ENCODE results near the gene OR2AE1. TPM values are rescaled to one million over a fixed set of nuclear protein-coding genes. Genes with fewer than 3 reads are reported as not detected.

Gene OR2AE1, protein sequence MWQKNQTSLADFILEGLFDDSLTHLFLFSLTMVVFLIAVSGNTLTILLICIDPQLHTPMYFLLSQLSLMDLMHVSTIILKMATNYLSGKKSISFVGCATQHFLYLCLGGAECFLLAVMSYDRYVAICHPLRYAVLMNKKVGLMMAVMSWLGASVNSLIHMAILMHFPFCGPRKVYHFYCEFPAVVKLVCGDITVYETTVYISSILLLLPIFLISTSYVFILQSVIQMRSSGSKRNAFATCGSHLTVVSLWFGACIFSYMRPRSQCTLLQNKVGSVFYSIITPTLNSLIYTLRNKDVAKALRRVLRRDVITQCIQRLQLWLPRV
- total RNA-seq, result 0.39 TPM in 1 of 2 replicates, not detected in the other

DNA sequence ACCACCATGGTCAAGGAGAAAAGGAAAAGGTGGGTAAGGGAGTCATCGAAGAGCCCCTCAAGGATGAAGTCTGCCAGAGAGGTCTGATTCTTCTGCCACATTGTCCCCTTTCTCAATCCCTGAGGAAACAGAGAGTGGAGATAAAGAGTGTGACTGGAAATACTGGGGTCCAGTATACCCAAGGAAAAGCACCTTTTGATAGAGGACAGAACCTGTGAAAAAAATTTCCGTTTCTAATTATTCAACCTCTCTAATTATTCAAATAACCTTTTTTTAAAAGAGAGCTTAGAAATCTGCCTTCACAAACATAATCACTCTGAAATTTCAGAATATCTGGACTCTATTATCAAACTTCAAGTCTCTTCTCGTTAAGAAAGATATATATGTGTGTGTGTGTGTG, at the start of gene OR2AE1:
Gene OR2AE1 (minus strand): TSS at position 101 of the 400 bp plus-strand sequence. CDS start 0 bp downstream, at position 101.

DNA sequence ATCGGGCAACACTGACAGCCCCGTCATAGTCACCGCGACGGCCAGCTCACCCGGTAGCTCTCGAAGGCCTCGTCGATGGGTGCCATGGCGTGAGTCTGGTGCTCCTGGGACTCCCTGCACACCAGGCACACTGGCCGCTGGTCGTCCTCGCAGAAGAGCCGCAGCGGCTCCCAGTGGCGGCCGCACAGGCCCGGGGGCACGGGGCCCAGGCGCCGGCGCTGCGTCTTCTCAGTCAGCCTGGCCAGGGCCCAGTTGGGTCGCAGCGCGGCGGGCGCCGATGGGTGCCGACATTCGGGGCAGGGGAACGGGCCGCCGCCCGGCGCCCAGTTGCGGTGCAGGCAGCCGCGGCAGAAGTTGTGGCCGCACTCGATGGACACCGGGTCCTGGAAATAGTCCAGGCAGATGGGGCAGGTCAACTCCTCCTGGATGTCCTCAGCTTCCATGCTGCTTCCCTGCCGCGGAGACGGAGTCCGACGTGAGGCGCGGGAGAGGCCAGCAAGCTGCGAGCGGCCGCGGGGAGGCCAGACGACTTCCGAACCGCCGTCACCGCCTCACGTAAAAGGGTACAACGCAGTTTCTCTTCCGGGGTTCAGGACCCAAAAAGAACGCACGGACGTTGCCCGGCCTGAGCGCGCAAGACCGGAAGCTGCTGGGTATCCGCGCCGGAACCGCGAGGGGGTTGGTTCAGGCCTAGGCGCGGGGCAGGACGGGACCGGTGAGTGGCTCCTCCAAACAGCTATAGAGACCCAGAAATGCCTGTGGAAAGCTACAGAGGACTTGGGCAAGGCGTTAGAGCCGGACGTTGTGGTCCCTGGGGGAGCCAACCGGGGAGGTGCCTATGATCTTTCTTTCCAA, 42.4 kb upstream of the OR2AE1 start, which contains the start of gene TRIM4:
Gene TRIM4 (minus strand): TSS at position 572 of the 855 bp plus-strand sequence. CDS start 129 bp downstream, at position 443.

Other genes starting within 250 kb of the OR2AE1 start
- gene CYP3A5, start 197.0 kb downstream of the OR2AE1 start, total RNA-seq, result 0.24 and 0.39 TPM in 2 replicates
- gene CYP3A7, start 141.8 kb downstream of the OR2AE1 start, total RNA-seq, result 0.13 and 1.0 TPM in 2 replicates
- not detected in 2 replicates for gene CYP3A4, start 92.8 kb downstream of the OR2AE1 start, total RNA-seq
- gene CYP3A43, start 49.0 kb downstream of the OR2AE1 start, total RNA-seq, result not detected in 2 replicates
- 18.9 and 40.1 TPM in 2 replicates for gene TRIM4, start 42.5 kb upstream of the OR2AE1 start, total RNA-seq
- gene GJC3, start 52.6 kb upstream of the OR2AE1 start, total RNA-seq, result not detected in 2 replicates
- gene AZGP1, start 99.0 kb upstream of the OR2AE1 start, total RNA-seq, result 0.40 TPM in 1 of 2 replicates, not detected in the other
- gene ZKSCAN1, start 138.6 kb upstream of the OR2AE1 start, total RNA-seq, result 20.2 and 44.2 TPM in 2 replicates
- gene ZSCAN21, start 172.7 kb upstream of the OR2AE1 start, total RNA-seq, result 12.5 and 18.4 TPM in 2 replicates
- 16.3 and 33.9 TPM in 2 replicates for gene ZNF3, start 204.7 kb upstream of the OR2AE1 start, total RNA-seq
- gene COPS6, start 211.9 kb upstream of the OR2AE1 start, total RNA-seq, result 58.0 and 95.9 TPM in 2 replicates
- gene MCM7, start 224.4 kb upstream of the OR2AE1 start, total RNA-seq, result 52.1 and 141 TPM in 2 replicates
- 35.6 and 38.4 TPM in 2 replicates for gene AP4M1, start 224.6 kb upstream of the OR2AE1 start, total RNA-seq
- 97.1 and 107 TPM in 2 replicates for gene TAF6, start 242.3 kb upstream of the OR2AE1 start, total RNA-seq
- gene CNPY4, start 242.6 kb upstream of the OR2AE1 start, total RNA-seq, result 14.0 and 19.2 TPM in 2 replicates
- 0.48 and 4.3 TPM in 2 replicates for gene MBLAC1, start 249.9 kb upstream of the OR2AE1 start, total RNA-seq

All from epithelial cell of alveolus of lung (primary cell).